HG03025 (cell line): Measurements from ENCODE around the gene ZNF772.
"Not testable (repeated sequence)": the region's sequence is repeated elsewhere in the genome, so short reads cannot be mapped to it uniquely, and the experiment has no call there.

Source experiments
- ATAC-seq: cut with Tn5 transposase; IDR thresholded peaks from one replicate; pipeline ENCODE4 v1.9.1; 2021; ENCODE audit warnings: mild to moderate bottlenecking, moderate library complexity; ENCODE audit not compliant: unreplicated experiment, low FRiP score

The ZNF772 gene

DNA sequence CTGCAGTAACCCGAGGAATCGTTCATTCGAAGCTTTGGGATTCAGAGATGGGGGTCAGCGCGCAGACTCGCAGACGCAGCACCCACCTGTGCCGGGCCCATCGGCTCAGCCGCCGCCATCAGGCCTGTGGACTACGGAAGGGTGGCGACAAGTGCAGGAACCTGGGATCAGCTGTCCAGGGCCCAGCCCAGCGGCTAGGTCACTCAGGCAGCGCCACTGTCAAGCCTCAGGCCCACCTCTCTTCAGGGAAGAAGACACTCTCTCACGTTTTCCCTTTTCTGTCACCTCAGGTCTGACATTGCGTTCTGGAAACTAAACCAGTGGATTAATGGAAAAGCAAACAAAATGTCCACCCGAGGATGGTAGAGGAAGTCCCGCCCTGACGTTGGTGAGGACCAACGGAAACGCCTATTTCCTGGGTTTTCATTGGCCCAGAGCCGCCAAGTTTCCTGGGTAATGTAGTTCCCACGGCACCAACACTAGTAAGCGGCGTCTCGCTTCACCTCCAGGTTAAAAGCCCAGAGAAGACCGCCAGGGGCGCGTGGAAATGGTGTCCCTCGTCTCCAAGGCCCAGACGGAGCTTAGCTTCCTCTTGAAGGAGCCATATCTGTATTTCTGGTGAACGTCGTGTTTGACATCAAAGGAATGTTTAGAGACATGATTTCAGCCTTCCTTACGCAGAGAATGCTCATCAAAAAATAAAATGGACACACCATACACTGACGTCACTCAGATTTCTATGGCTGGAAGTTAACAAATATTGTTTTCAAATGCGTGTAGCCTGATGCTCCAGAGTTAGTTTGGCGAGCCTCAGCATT is at the start of gene ZNF772:
ZNF772 (minus strand) TSS at position 376 of the 818 bp plus-strand sequence; CDS start at position 119, 257 bp downstream.
- no peak for ATAC-seq

DNA sequence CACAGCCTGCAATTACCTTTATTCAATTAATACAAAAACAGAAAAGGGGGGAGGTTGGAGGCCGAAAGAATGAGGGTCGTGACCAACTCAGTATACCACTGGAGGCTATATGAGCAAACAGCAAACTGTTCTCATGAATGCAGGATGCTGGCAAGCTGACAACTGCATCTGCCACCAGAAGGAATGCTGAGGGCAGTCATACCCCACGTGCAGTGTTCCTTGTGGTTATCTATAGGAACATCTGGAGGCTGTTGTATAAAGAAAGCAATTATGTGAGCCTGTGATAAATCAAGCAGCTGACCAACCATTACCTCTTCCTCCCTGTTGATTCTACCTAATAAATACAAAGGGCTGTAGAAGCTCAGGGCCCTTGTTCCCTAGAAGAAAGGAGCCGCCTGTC is 40.7 kb upstream of the ZNF772 start:
- ATAC-seq: not testable (repeated sequence)

DNA sequence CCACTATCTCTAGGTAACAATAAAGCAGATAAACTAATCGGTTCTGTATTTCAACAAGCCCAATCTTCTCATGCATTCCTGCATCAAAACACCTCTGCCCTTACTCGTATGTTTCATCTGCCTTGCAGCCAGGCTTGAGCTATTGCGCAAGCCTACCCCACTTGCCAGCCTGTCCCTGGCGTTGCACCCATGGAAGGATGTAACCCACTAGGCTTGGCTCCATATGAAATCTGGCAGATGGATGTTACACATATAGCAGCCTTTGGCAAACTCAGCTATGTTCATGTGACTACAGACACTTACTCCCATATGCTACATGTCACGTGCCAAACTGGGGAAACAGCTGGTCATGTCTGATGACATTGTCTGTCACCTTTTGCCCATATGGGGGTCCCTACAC is 37.9 kb upstream of the ZNF772 start:
- ATAC-seq: no peak

DNA sequence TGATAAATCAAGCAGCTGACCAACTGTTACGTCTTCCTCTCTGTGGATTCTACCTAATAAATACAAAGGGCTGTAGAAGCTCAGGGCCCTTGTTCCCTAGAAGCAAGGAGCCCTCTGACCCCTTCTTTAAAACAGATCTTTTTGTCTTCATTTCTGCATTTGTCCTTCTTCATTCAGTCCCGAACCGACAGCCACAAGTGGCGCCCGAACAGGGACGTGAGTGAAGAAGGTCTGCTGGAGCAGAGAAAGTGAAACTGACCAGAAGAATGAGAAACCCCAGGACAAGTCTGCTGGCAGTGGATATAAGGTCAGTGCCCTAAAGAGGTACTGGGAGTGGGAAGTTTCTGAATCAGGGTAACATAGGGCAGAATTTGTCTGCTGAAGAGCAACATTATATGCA is 35.5 kb upstream of the ZNF772 start:
- no peak for ATAC-seq

DNA sequence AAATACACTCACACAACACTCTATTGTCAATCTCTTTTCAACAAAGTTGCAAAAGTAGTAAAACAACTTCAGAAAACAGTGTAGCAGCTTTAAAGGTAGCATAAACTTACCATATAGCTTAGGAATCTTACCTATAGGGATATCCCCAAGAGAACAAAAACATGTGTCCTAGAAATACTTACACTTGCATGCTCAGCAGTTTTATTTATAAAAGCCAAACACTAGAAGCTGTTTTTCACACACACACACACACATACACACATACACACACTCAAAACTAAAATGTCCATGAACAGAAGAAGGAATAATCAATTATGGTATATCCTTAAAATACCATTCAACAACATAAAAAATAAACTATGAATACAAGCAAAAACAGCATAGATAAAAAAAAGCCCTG is 34.1 kb upstream of the ZNF772 start:
- ATAC-seq: no peak

DNA sequence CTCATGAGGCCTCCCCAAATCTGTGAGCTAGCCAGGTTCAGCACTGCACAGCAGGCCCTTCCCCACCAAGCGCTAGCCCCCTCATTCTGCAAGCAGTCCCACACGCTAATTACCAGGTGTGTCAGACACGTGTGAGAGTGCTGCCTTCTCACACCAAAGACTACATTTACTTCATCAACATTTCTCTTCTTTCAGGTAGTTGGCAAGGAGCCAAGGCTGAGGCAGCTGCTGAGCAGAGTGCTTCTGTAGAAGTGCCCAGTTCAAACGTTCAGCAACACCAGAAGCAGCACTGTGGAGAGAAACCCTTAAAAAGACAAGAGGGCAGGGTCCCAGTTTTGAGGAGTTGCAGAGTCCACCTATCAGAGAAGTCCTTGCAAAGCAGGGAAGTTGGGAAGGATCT is 28.8 kb upstream of the ZNF772 start:
- no peak for ATAC-seq

DNA sequence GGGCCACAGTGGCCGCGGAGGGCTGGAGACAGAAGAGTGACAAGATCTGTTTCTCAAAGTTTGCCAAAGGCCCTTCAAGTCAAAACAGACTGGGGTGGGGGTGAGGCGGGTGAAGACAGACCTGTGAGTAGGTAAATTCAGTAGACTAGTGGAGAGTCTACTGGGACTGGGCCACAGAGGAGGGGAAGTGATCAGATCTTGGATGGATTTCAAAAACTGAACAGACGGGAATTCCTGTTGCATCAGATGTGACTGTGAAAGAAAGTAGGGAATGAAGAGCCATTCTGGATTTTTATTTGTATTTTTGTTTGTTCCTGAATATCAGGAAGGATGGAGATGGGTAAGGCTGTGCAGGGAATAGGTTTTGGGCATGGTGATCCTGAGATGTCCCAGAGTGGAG is 23.0 kb upstream of the ZNF772 start:
- not testable (repeated sequence) for ATAC-seq

DNA sequence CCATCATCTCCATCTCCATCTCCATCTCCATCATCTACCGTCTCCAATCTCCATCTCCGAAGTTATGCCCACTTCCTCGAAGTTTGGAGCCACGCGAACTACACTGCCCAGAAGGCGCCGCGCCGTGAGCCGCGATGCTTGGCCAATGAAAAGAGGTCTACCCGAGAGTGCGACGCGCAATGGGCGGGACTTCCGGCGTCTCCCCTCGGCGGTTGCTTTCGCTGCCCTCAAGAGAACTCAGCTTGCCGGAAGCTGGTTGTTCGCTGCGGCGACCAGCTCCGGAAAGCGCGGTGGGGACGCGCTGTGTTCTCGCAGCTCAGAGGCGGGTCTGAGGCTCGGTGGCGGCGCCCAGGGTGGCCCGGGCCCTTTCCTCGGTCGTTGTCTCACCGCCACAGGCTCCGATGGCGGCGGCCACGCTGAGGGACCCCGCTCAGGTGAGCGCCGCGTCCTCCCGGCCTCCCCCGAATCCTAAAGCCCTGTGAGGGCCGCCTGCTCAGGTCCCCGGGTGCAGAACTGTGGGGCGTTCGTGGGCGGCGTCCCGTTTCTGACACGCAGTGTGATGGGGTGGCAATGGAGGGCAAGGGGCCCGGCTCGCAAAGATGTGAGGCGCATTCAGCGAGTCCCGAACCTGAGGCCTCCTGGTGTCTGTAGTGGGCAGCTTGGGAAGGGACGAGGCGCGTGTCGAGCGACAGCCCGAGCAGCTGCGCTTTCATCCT is 22.5 kb upstream of the ZNF772 start, which contains the start of gene ZNF773:
ZNF773 (plus strand) TSS at position 259 of the 716 bp plus-strand sequence; CDS start at position 402, 143 bp downstream.
- ATAC-seq: peak; percentile 96

DNA sequence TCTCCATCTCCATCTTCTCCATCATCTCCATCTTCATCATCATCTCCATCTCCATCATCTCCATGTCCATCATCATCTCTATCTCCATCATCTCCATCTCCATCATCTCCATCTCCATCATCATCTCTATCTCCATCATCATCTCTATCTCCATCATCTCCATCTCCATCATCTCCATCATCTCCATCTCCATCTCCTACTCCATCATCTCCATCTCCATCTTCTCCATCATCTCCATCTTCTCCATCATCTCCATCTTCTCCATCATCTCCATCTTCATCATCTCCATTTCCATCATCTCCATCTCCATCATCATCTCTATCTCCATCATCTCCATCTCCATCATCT is 21.9 kb upstream of the ZNF772 start:
- not testable (repeated sequence) for ATAC-seq

DNA sequence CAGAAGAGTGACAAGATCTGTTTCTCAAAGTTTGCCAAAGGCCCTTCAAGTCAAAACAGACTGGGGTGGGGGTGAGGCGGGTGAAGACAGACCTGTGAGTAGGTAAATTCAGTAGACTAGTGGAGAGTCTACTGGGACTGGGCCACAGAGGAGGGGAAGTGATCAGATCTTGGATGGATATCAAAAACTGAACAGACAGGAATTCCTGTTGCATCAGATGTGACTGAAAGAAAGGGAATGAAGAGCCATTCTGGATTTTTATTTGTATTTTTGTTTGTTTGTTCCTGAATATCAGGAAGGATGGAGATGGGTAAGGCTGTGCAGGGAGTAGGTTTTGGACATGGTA is 10.9 kb upstream of the ZNF772 start:
- ATAC-seq: not testable (repeated sequence)

DNA sequence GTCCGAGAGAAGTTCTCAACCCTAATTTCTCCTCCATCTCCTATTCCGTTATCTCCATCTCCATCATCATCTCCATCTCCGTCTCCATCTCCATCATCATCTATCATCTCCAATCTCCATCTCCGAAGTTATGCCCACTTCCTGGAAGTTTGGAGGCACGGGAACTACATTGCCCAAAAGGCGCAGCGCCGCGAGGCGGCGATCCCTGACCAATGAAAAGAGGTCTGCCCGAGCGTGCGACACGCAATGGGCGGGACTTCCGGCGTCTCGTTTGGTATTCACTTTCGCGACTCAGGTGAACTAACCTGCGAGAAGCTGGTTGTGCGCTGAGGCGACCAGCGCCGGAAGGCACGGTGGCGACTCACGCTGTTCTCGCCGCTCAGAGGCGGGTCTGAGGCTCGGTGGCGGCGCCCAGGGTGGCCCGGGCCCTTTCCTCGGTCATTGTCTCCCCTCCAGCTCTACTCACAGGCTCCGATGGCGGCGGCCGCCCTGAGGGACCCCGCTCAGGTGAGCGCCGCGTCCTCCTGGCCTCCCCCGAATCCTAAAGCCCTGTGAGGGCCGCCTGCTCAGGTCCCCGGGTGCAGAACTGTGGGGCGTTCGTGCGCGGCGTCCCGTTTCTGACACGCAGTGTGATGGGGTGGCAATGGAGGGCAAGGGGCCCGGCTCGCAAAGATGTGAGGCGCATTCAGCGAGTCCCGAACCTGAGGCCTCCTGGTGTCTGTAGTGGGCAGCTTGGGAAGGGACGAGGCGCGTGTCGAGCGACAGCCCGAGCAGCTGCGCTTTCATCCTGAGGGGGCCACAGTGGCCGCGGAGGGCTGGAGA is 10.3 kb upstream of the ZNF772 start, which contains the start of gene ZNF419:
ZNF419 (plus strand) TSS at position 274 of the 822 bp plus-strand sequence; CDS start at position 475, 201 bp downstream.
- peak; percentile 87 for ATAC-seq

DNA sequence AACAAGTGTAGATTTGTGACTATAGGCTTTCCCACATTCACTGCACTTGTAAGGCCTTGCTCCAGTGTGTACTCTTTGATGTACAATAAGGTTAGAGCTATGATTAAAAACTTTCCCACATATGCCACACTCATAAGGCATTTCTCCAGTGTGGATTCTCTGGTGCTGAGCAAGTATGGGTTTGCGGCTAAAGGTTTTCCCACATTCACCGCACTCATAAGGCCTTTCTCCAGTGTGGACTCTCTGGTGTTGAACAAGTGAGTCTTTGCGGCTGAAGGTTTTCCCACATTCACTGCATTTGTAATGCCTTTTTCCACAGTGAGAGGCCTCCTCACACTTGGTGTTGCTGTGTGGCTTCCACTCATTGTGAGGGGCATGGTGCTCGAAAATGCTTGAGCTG is 3.7 kb downstream of the ZNF772 start:
- no peak for ATAC-seq

DNA sequence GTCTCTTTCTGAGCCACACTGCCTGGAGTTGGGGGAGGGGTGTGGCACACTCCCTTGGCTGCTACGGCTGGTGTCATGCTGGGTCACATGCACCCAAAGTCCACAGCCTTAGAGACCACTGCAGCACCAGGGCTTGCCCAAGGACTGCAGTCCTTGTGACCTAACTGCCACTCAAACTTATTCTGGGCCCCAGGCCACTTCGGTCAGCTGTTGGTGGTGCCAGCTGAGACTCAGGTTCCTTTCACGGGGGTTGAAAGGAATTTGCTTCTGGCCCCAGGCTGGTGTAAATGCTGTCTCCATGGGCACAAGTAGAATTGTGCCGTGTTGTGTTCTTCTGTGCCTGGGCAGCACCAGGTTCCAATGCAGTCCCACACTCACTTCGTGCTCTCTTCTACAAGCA is 10.9 kb downstream of the ZNF772 start:
- ATAC-seq: no peak

DNA sequence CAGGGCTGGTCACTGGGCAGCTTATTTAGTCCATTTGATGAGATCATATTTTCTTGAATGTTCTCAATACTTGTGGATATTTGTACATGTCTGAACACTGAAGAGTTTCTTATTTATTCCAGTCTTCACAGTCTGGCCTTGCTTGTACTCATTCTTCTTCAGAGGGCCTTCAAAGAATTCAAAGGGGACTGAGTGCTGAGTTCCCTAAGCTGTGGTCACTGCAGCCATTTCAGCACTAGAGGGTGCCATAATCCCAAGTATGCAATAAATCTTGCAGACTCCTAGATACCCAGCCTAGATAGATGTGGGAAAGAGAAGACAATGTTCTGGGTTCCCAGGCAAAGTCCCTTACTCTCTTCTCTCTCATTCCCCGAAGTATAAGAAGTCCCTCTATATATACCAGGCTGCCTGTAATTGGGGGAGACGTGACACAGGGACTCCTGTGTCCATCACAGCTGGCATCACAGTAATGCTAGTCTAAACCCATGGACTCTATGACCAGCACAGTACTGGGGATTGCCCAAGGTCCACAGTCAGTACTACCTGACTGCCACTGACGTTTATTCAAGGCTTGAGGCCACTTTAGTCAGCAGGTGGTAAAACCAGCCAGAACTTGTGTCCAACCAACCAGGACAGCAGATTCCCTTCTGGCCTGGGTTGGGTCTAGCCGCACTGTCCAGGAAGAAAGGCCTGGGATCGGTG is 11.5 kb downstream of the ZNF772 start:
- no peak for ATAC-seq

DNA sequence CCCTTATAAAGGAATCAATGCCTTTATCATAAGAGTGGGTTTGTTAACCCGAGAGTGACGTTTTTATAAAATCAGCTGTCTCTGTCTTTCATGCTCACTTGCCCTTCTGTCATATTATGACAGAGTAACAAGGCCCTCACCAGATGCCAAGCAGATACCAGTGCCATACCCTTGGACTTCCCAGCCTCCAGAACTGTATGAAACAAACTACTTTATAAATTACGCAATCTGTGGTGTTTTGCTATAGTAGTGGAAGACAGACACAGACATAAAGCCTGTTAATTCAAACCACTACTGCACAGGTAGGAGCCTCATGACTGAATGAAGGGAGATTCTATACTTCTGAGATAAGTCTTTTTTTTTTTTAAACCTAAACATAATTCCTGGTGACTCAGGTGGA is 25.1 kb downstream of the ZNF772 start:
- ATAC-seq: no peak

DNA sequence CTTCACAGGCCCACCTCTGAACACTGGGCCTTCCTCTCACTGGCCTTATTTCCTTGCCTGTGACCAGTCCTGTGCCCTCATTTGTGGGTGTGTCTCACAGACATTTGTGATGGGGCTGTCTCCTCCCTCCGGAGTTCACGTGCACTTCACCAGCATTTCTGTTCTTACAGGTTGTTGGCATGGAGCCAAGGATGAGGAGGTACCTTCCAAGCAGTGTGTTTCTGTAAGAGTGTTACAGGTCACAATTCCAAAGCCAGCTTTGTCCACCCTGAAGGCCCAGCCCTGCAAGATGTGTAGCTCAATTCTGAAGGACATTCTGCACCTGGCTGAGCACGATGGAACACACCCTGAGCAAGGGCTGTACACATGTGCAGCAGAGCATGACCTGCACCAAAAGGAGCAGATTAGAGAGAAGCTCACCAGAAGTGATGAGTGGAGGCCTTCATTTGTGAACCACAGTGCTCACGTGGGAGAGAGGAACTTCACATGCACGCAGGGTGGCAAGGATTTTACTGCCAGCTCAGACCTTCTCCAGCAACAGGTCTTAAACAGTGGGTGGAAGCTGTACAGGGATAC is 34.2 kb downstream of the ZNF772 start:
- ATAC-seq: no peak

DNA sequence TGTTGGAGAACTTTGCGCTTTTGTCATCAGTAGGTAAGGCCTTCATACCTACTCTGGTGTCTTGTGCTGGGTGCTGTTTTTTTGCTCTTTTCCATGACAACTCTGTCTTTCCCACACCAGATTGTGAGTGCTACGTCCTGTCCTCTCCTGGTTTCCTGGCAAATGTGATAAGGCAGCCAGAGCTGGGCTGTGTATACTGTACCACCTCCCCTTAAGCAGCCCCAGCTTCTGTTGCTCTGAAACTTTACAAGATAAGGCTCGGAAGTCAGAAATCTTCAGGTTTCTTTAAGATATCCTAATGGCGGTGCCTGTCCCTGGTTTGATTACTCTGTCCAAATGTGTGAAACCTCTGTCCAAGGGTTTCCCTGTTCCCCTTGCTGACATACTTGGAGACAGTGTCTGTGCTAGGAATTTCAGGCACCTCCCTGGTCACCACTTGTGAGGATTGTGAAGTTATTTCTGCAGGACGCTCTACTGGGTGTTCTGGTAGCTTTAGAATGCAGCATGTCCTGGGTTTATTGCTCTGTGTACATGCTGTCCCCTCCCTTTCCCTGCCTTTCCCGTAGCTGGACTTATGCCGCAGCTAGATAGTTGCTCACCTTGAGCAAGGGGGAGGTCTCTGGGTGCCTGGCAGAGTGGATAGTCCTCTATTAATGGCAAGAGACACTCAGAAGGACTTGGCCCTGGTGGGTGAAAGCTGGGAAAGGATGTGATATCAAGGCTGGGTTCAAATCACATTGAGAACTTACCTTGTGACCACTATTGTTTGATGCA is 35.2 kb downstream of the ZNF772 start:
- no peak for ATAC-seq

DNA sequence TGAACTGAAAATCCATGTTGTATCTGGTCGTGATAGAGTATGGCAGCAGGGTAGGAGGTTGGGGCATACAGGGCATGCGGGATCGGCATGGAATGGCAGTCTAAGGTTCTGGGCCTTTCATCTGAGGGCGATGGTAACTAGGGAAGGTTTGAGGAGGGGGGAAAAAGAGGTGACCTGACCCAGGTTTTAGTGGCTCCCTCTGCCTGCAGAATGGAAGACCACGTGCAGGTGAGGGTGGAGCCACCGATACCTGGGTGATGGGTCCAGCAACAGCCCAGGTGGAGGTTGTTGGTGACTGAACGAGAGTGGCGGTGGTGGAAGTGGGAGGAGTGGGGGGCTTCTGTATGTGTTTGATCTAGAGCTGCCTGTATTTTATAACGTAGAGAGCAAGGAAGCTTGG is 38.4 kb downstream of the ZNF772 start:
- ATAC-seq: no peak

DNA sequence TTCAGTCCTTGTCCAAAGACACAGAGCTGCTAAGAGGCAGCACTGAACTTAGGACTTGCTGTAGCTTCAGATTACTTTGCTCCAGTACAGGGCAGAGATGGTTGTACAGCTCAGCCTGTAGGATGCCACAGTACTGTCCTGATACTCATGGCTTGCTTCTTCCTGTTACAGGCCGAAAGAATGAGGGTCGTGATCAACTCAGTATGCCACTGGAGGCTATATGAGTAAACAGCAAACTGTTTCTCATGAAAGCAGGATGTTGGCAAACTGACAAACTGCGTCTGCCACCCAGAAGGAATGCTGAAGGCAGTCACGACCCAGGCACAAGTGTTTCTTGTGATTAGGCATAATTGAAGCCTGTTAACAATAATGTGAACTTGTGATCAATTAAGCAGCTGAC is 39.4 kb downstream of the ZNF772 start:
- no peak for ATAC-seq
